HEK293 (cell line): Measurements from ENCODE around the gene ZNF836.

Source experiments
- CTCF ChIA-PET: fragments of 350-600 bp; formaldehyde crosslinking; extraction: SDS; loops from one replicate; lab custom pipeline; 2021; ENCODE audit warnings: antibody characterized with exemption; lab: Yijun Ruan, JAX
- POLR2A ChIA-PET: fragments of 300-600 bp; formaldehyde crosslinking; extraction: SDS; loops from one replicate; lab custom pipeline; 2020; ENCODE audit warnings: antibody characterized with exemption, inconsistent platforms; lab: Yijun Ruan, JAX
- H3K27ac ChIP-seq: fragments of 200-500 bp; sonication (Bioruptor generic); 2 replicates; pipeline ENCODE4 v1.5.1; 2014; ENCODE audit warnings: low read depth, low read length, control low read depth, inconsistent platforms; ENCODE audit errors: extremely low read depth
- H3K36me3 ChIP-seq, 2 experiments: fragments of 200-500 bp in 1 of 2; sonication (Bioruptor generic) in 1 of 2; 1 replicate in 1 of 2; 2 replicates in 1 of 2; pipeline ENCODE4 v1.5.1; 2014 to 2017; ENCODE audit warnings: inconsistent platforms in 2 of 2, low read length in 2 of 2; ENCODE audit not compliant: control insufficient read depth in 2 of 2, insufficient read depth in 1 of 2
- H3K4me1 ChIP-seq: fragments of 200-500 bp; sonication (Bioruptor generic); 2 replicates; pipeline ENCODE4 v1.5.1; 2014; ENCODE audit warnings: mild to moderate bottlenecking, low read length, inconsistent platforms; ENCODE audit not compliant: control insufficient read depth, insufficient read depth
- H3K4me3 ChIP-seq: 2 replicates; pipeline ENCODE4 v1.5.1; 2011; ENCODE audit warnings: low read depth, mild to moderate bottlenecking, control low read depth, low read length, moderate library complexity
- H3K9me3 ChIP-seq: fragments of 200-500 bp; sonication (Bioruptor generic); 2 replicates; pipeline ENCODE4 v1.5.1; 2014; ENCODE audit warnings: low read depth, low read length, inconsistent platforms; ENCODE audit not compliant: control insufficient read depth, insufficient read depth
- BCL11A ChIP-seq: fragments of 450-650 bp; formaldehyde crosslinking; IDR thresholded peaks from 2 replicates; pipeline ENCODE4 v1.5.1; 2016; ENCODE audit warnings: low read depth, missing biosample characterization, missing genetic modification characterization
- BCL11B ChIP-seq: fragments of 450-650 bp; formaldehyde crosslinking; IDR thresholded peaks from 2 replicates; pipeline ENCODE4 v1.5.1; 2016; ENCODE audit warnings: low read depth, missing biosample characterization, missing genetic modification characterization
- IKZF3 ChIP-seq: fragments of 450-650 bp; IDR thresholded peaks from 2 replicates; pipeline ENCODE4 v1.5.0; 2018; ENCODE audit warnings: missing biosample characterization, mild to moderate bottlenecking, missing genetic modification characterization, moderate library complexity
- KLF10 ChIP-seq: fragments of 450-650 bp; IDR thresholded peaks from 2 replicates; pipeline ENCODE4 v1.5.1; 2018; ENCODE audit warnings: missing biosample characterization, mild to moderate bottlenecking, missing genetic modification characterization
- OSR2 ChIP-seq: fragments of 450-650 bp; formaldehyde crosslinking; IDR thresholded peaks from 2 replicates; pipeline ENCODE4 v1.5.1; 2016; ENCODE audit warnings: missing biosample characterization, missing genetic modification characterization
- SALL2 ChIP-seq: fragments of 450-650 bp; formaldehyde crosslinking; IDR thresholded peaks from 2 replicates; pipeline ENCODE4 v1.5.0; 2017; ENCODE audit warnings: missing biosample characterization, mild to moderate bottlenecking, missing genetic modification characterization, borderline replicate concordance
- SCRT2 ChIP-seq: fragments of 450-650 bp; formaldehyde crosslinking; IDR thresholded peaks from 2 replicates; pipeline ENCODE4 v1.5.1; 2016; ENCODE audit warnings: missing biosample characterization, missing genetic modification characterization
- SP2 ChIP-seq: fragments of 450-650 bp; formaldehyde crosslinking; IDR thresholded peaks from 2 replicates; pipeline ENCODE4 v1.5.1; 2016; ENCODE audit warnings: missing biosample characterization, missing genetic modification characterization
- SP7 ChIP-seq: fragments of 450-650 bp; formaldehyde crosslinking; IDR thresholded peaks from 2 replicates; pipeline ENCODE4 v1.5.1; 2016; ENCODE audit warnings: missing biosample characterization, missing genetic modification characterization
- ZBTB20 ChIP-seq: fragments of 450-650 bp; formaldehyde crosslinking; IDR thresholded peaks from 2 replicates; pipeline ENCODE4 v1.5.1; 2016; ENCODE audit warnings: missing biosample characterization, missing genetic modification characterization
- ZNF112 ChIP-seq: fragments of 450-650 bp; formaldehyde crosslinking; IDR thresholded peaks from 2 replicates; pipeline ENCODE4 v1.5.0; 2017; ENCODE audit warnings: missing biosample characterization, missing genetic modification characterization
- ZNF138 ChIP-seq: fragments of 450-650 bp; formaldehyde crosslinking; IDR thresholded peaks from 2 replicates; pipeline ENCODE4 v1.5.1; 2016; ENCODE audit warnings: missing biosample characterization, missing genetic modification characterization, borderline replicate concordance
- ZNF157 ChIP-seq: fragments of 450-650 bp; formaldehyde crosslinking; IDR thresholded peaks from 2 replicates; pipeline ENCODE4 v1.5.1; 2016; ENCODE audit warnings: missing biosample characterization, missing genetic modification characterization
- ZNF16 ChIP-seq: fragments of 450-650 bp; formaldehyde crosslinking; IDR thresholded peaks from 2 replicates; pipeline ENCODE4 v1.5.1; 2016; ENCODE audit warnings: low read depth, missing biosample characterization, missing genetic modification characterization
- ZNF175 ChIP-seq: fragments of 450-650 bp; formaldehyde crosslinking; IDR thresholded peaks from 2 replicates; pipeline ENCODE4 v1.5.1; 2016; ENCODE audit warnings: missing biosample characterization, missing genetic modification characterization
- ZNF2 ChIP-seq: fragments of 450-650 bp; formaldehyde crosslinking; IDR thresholded peaks from 2 replicates; pipeline ENCODE4 v1.5.1; 2016; ENCODE audit warnings: missing biosample characterization, missing genetic modification characterization
- ZNF341 ChIP-seq: fragments of 450-650 bp; formaldehyde crosslinking; IDR thresholded peaks from 2 replicates; pipeline ENCODE4; 2016; ENCODE audit warnings: low read depth, missing biosample characterization, missing genetic modification characterization
- ZNF366 ChIP-seq: fragments of 450-650 bp; formaldehyde crosslinking; conservative IDR thresholded peaks from 2 replicates; pipeline ENCODE4 v1.5.1; 2016; ENCODE audit warnings: missing biosample characterization, missing genetic modification characterization
- ZNF37A ChIP-seq: fragments of 450-650 bp; IDR thresholded peaks from 2 replicates; pipeline ENCODE4 v1.5.1; 2018; ENCODE audit warnings: missing biosample characterization, missing genetic modification characterization
- ZNF426 ChIP-seq: fragments of 450-650 bp; formaldehyde crosslinking; IDR thresholded peaks from 2 replicates; pipeline ENCODE4 v1.5.1; 2017; ENCODE audit warnings: missing biosample characterization, missing genetic modification characterization, mild to moderate bottlenecking, inconsistent platforms, moderate library complexity
- ZNF549 ChIP-seq: fragments of 450-650 bp; IDR thresholded peaks from 2 replicates; pipeline ENCODE4 v1.5.1; 2018; ENCODE audit warnings: missing biosample characterization, missing genetic modification characterization, mild to moderate bottlenecking, inconsistent platforms, moderate library complexity
- ZNF624 ChIP-seq: fragments of 450-650 bp; formaldehyde crosslinking; IDR thresholded peaks from 2 replicates; pipeline ENCODE4 v1.5.1; 2017; ENCODE audit warnings: missing biosample characterization, missing genetic modification characterization
- ZNF654 ChIP-seq: fragments of 450-650 bp; formaldehyde crosslinking; IDR thresholded peaks from 2 replicates; pipeline ENCODE4 v1.5.1; 2016; ENCODE audit warnings: low read depth, missing biosample characterization, missing genetic modification characterization
- ZNF660 ChIP-seq: fragments of 450-650 bp; IDR thresholded peaks from 2 replicates; pipeline ENCODE4 v1.5.1; 2018; ENCODE audit warnings: missing biosample characterization, mild to moderate bottlenecking, missing genetic modification characterization
- ZNF785 ChIP-seq: fragments of 450-650 bp; formaldehyde crosslinking; IDR thresholded peaks from 2 replicates; pipeline ENCODE4 v1.5.1; 2016; ENCODE audit warnings: missing biosample characterization, missing genetic modification characterization
- ZSCAN16 ChIP-seq: fragments of 450-650 bp; formaldehyde crosslinking; IDR thresholded peaks from 2 replicates; pipeline ENCODE4 v1.5.1; 2016; ENCODE audit warnings: missing biosample characterization, missing genetic modification characterization
- ZSCAN30 ChIP-seq: fragments of 450-650 bp; IDR thresholded peaks from 2 replicates; pipeline ENCODE4 v1.5.1; 2018; ENCODE audit warnings: missing biosample characterization, mild to moderate bottlenecking, missing genetic modification characterization, moderate library complexity
- TF ChIP-seq, protein P1 (sequence below): fragments of 450-650 bp; formaldehyde crosslinking; IDR thresholded peaks from 2 replicates; pipeline ENCODE4 v1.5.1; 2016; ENCODE audit warnings: missing biosample characterization, missing genetic modification characterization
- TF ChIP-seq, protein P2 (sequence below): fragments of 450-650 bp; formaldehyde crosslinking; IDR thresholded peaks from 2 replicates; pipeline ENCODE4 v1.5.1; 2016; ENCODE audit warnings: missing biosample characterization, missing genetic modification characterization
- TF ChIP-seq, protein P3 (sequence below): fragments of 450-650 bp; formaldehyde crosslinking; IDR thresholded peaks from 2 replicates; pipeline ENCODE4 v1.5.1; 2016; ENCODE audit warnings: missing biosample characterization, missing genetic modification characterization
- TF ChIP-seq, protein P4 (sequence below): fragments of 450-650 bp; formaldehyde crosslinking; IDR thresholded peaks from 2 replicates; pipeline ENCODE4 v1.5.1; 2016; ENCODE audit warnings: missing biosample characterization, missing genetic modification characterization

ZNF836 gene

DNA sequence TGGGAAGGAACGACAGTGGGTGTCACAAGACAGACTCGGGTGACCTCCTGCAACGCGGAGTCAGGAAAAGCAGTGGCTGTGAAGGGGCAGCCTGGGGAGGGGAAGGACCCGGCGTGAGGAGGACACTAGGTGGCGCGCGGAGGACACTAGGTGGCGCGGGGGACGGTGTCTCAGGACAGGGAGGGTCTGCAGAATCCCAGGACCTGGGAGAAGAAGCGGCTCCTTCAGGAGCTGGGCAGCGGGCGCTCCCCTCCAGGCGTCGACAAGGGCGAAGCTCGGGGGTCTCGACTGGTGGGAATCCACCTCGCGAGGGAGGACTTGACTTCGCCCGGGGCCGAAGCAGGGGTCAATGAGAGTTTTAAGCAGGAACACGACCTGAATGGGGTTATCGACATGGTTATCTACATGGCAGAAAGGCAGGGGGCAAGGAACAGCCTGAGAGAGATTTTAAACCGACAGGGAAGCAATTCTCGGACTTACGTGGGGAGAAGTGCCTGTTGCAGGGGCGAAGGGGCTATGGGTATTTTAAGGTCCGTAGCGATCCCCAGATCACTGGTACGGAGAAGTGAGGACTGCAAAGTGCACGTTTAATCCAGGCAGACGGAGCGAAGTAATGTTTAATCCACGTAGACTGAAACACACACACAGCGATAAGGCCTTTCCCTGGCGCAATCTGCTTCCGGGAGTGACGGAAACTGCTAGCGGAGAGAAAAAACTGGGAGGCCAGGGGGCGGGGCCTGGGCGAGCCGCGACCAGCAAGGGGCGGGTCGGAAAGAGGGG lies 32.0 kb downstream of the ZNF836 start, which contains the start of gene ZNF616:
TSS of gene ZNF616 (minus strand) at position 687 of the 780 bp plus-strand sequence. CDS start 9,426 bp downstream, outside the sequence.
- ChIA-PET CTCF (interaction anchor here (0.6 to 1.5 kb wide), 17 partner anchors 13 to 1370 kb away, joined by 3 to 13 read pairs (median 3); no protein-coding TSS in a partner anchor), POLR2A (interaction anchor here (0.5 to 2.3 kb wide), 3 partner anchors 50 to 1121 kb away, joined by 4 to 17 read pairs (median 8); partner anchors contain the start of gene PPP2R1A)
- H3K27ac ChIP-seq, result peak within 1 kb of the TSS; percentile 73
- no peak for TF ChIP-seq ZNF157 (tag by site-specific recombination)
- TF ChIP-seq, protein P1, sequence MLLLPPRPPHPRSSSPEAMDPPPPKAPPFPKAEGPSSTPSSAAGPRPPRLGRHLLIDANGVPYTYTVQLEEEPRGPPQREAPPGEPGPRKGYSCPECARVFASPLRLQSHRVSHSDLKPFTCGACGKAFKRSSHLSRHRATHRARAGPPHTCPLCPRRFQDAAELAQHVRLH, result no peak
- peak; percentile 25; the same call in 1 of the 2 replicates for TF ChIP-seq ZNF366 (tag by site-specific recombination)
- peak; percentile 76 for TF ChIP-seq KLF10 (tag by site-specific recombination)
- TF ChIP-seq ZBTB20 (tag by site-specific recombination), result 0 out of 2 replicates have a peak, but pooled peaks have one; percentile 7
- no peak for TF ChIP-seq SALL2 (tag by site-specific recombination)
- peak; percentile 70 for TF ChIP-seq ZNF660 (tag by site-specific recombination)
- no peak for TF ChIP-seq ZNF16 (tag by site-specific recombination)
- peak; percentile 82 for TF ChIP-seq ZNF654
- TF ChIP-seq, protein P2, sequence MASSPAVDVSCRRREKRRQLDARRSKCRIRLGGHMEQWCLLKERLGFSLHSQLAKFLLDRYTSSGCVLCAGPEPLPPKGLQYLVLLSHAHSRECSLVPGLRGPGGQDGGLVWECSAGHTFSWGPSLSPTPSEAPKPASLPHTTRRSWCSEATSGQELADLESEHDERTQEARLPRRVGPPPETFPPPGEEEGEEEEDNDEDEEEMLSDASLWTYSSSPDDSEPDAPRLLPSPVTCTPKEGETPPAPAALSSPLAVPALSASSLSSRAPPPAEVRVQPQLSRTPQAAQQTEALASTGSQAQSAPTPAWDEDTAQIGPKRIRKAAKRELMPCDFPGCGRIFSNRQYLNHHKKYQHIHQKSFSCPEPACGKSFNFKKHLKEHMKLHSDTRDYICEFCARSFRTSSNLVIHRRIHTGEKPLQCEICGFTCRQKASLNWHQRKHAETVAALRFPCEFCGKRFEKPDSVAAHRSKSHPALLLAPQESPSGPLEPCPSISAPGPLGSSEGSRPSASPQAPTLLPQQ (tag by site-specific recombination), result 0 out of 2 replicates have a peak, but pooled peaks have one; percentile 40
- TF ChIP-seq ZNF624 (tag by site-specific recombination), result no peak
- TF ChIP-seq SCRT2 (tag by site-specific recombination), result peak; percentile 93
- no peak for TF ChIP-seq ZNF785
- no peak for TF ChIP-seq ZNF112 (tag by site-specific recombination)
- no peak for TF ChIP-seq ZNF138
- TF ChIP-seq ZNF549, result peak; percentile 62; the same call in 1 of the 2 replicates
- TF ChIP-seq ZNF37A, result no peak
- TF ChIP-seq ZSCAN16 (tag by site-specific recombination), result no peak
- TF ChIP-seq, protein P3, sequence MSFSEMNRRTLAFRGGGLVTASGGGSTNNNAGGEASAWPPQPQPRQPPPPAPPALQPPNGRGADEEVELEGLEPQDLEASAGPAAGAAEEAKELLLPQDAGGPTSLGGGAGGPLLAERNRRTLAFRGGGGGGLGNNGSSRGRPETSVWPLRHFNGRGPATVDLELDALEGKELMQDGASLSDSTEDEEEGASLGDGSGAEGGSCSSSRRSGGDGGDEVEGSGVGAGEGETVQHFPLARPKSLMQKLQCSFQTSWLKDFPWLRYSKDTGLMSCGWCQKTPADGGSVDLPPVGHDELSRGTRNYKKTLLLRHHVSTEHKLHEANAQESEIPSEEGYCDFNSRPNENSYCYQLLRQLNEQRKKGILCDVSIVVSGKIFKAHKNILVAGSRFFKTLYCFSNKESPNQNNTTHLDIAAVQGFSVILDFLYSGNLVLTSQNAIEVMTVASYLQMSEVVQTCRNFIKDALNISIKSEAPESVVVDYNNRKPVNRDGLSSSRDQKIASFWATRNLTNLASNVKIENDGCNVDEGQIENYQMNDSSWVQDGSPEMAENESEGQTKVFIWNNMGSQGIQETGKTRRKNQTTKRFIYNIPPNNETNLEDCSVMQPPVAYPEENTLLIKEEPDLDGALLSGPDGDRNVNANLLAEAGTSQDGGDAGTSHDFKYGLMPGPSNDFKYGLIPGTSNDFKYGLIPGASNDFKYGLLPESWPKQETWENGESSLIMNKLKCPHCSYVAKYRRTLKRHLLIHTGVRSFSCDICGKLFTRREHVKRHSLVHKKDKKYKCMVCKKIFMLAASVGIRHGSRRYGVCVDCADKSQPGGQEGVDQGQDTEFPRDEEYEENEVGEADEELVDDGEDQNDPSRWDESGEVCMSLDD (tag by site-specific recombination), result no peak; the same call in 1 of the 2 replicates
- 0 out of 2 replicates have a peak, but pooled peaks have one; percentile 8 for TF ChIP-seq ZNF2 (tag by site-specific recombination)
- TF ChIP-seq ZSCAN30 (tag by site-specific recombination), result 0 out of 2 replicates have a peak, but pooled peaks have one; percentile 39
- TF ChIP-seq, protein P4, sequence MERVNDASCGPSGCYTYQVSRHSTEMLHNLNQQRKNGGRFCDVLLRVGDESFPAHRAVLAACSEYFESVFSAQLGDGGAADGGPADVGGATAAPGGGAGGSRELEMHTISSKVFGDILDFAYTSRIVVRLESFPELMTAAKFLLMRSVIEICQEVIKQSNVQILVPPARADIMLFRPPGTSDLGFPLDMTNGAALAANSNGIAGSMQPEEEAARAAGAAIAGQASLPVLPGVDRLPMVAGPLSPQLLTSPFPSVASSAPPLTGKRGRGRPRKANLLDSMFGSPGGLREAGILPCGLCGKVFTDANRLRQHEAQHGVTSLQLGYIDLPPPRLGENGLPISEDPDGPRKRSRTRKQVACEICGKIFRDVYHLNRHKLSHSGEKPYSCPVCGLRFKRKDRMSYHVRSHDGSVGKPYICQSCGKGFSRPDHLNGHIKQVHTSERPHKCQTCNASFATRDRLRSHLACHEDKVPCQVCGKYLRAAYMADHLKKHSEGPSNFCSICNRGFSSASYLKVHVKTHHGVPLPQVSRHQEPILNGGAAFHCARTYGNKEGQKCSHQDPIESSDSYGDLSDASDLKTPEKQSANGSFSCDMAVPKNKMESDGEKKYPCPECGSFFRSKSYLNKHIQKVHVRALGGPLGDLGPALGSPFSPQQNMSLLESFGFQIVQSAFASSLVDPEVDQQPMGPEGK (tag by site-specific recombination), result peak; percentile 73
- peak; percentile 57 for TF ChIP-seq SP7
- TF ChIP-seq ZNF175 (tag by site-specific recombination), result no peak
- no peak for TF ChIP-seq ZNF426
- peak; percentile 53; the same call in 1 of the 2 replicates for TF ChIP-seq OSR2 (tag by site-specific recombination)
- peak; percentile 93 for TF ChIP-seq SP2 (tag by site-specific recombination)
- peak; percentile 90 for TF ChIP-seq ZNF341 (tag by site-specific recombination)
- TF ChIP-seq BCL11A (tag by site-specific recombination), result peak; percentile 58; the same call in 1 of the 2 replicates
- TF ChIP-seq IKZF3 (tag by site-specific recombination), result peak; percentile 83
- TF ChIP-seq BCL11B (tag by site-specific recombination), result 0 out of 2 replicates have a peak, but pooled peaks have one; percentile 11

More for the DNA sequence above, 32.0 kb downstream of the ZNF836 start, which contains the start of gene ZNF616:
- peak within 1 kb of the TSS; percentile 57 for H3K4me3 ChIP-seq
- H3K4me1 ChIP-seq, result no peaks in the 10 kb centered on the region
- peaks cover 3% of the 10 kb centered on the region; the same call in 1 of the 2 replicates for H3K9me3 ChIP-seq
- peaks cover 0 to 10% of the 10 kb centered on the region in 2 experiments; a peak in 2 of 3 replicates for H3K36me3 ChIP-seq
